ENCODE measurements around the gene CCDC57. TPM values are rescaled to one million over a fixed set of nuclear protein-coding genes. Genes with fewer than 3 reads are reported as not detected.
A peak's percentile ranks its signal among the peaks of the same experiment; 100 is the strongest.
"Not testable (repeated sequence)": the region's sequence is repeated elsewhere in the genome, so short reads cannot be mapped to it uniquely, and the experiment has no call there.

The CCDC57 gene, protein sequence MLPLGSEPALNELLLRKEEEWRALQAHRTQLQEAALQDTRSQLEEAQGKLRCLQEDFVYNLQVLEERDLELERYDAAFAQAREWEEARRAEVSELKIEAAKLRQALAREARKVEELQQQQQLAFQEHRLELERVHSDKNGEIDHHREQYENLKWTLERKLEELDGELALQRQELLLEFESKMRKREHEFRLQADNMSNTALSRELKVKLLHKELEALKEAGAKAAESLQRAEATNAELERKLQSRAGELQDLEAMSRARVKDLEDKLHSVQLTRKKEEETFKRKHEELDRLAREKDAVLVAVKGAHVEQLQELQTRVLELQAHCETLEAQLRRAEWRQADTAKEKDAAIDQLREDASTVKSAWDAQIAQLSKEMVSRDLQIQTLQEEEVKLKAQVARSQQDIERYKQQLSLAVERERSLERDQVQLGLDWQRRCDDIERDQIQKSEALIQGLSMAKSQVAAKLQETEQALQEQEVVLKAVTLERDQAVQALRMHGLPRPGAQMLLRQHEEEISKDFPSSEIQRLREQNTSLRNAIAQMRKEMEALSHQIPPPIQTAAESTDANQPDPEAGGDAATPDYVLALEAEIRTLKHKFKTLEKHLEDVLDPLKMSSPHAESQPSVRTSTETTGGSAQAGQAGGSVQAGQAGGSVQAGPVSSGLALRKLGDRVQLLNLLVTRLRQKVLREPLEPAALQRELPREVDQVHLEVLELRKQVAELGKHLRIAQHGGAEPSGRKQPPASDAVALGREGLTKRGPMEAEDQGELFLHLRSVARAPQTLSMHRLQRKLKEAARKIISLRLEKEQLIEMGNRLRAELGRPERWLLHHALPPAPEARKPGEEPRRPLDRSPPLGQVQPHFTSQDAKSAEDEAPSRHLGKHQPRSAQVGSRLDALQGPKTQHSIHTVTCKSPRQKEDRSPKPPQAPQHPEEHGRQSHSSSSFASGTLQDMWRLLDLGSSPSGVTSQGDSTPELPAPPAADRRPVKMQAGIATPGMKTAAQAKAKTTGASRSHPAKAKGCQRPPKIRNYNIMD
- total RNA-seq = 10 to 100 TPM; 70.2 to 73.9 TPM

DNA sequence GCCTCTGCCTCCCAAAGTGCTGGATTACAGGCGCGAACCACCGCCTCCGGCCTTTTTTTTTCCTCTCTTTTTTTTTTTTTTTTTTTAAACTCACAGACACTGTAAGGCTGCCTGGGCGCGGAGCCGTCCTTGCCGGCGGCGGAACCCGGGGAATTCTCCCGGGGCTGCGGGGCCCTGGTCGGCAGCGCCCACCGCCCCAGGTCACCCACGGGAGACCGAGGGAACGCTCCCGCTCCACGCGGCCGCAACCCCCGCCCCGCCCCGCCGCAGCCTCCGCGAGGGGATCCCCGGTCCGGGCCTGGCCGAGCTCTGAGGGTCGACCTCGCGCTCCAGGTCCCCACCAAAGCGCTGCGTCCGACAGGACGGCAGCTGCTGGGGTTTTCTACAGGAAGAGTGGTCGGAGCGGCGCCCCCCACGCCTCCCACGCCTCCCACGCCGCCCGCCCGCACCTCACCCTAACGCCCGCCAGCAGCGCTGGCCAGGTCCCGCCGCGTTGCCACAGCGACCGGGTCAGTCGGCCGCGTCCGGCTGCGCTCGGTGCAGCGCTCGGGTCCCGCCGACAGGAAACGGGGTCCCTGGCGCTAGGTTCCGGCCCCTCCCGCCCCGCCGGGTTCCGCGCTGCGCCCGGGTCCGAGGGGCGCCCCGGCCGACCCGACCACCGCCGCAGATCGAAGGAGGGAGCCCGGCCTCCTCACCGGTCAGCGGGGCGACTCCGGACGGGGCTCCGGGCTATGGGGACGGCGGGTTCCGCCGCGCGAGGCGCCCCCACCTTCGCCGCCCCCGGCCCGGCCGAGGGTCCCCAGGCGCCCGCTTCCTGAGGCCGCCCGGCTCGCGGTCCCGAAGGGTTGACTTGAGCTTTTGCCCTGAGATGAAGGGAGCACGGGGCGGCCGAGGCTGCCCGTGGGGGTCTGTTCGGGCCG is at the start of gene CCDC57:
CCDC57 (minus strand) TSS at position 512 of the 920 bp plus-strand sequence. CDS start 10,898 bp downstream, outside the sequence.
- Mint-ChIP-seq H3K4me1 (peaks cover 52% of the 10 kb centered on the region), H3K27ac (peak within 1 kb of the TSS; percentile 80), H3K9me3 (ENCODE audit: low read depth) (no peaks in the 10 kb centered on the region), H3K4me3 (peak within 1 kb of the TSS; percentile 76), H3K36me3 (peaks cover 2% of the 10 kb centered on the region), H3K27me3 (no peaks in the 10 kb centered on the region)
- ATAC-seq (peak; percentile 82), DNase-seq (peak; percentile 86)
- CTCF ChIA-PET = interaction anchor here (0.7 to 2.4 kb wide), 4 partner anchors 15 to 253 kb away, joined by 3 to 6 read pairs (median 3); partner anchors contain the start of gene CD7

DNA sequence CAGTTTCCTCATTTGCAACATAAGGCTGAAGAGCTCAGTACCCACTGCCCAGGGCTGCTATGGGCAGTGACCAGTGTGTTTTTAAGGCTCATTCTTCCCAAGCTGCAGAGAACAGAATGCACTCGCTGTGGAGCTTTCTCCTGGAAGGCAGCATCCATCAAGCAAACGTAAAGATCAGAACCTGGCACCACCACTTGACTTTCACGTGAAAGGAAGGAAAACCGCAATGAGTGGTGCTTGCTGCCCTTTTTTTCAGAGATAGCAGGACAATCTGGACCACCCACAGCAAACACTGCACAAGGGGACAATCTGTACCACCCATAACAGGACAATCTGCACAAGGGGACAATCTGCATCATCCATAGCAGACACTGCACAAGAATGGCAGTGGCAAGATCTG is 49.7 kb upstream of the CCDC57 start:
- CTCF ChIA-PET = interaction anchor here (1.0 kb wide), 1 partner anchor 56 kb away, joined by 3 read pairs; no protein-coding TSS in a partner anchor

DNA sequence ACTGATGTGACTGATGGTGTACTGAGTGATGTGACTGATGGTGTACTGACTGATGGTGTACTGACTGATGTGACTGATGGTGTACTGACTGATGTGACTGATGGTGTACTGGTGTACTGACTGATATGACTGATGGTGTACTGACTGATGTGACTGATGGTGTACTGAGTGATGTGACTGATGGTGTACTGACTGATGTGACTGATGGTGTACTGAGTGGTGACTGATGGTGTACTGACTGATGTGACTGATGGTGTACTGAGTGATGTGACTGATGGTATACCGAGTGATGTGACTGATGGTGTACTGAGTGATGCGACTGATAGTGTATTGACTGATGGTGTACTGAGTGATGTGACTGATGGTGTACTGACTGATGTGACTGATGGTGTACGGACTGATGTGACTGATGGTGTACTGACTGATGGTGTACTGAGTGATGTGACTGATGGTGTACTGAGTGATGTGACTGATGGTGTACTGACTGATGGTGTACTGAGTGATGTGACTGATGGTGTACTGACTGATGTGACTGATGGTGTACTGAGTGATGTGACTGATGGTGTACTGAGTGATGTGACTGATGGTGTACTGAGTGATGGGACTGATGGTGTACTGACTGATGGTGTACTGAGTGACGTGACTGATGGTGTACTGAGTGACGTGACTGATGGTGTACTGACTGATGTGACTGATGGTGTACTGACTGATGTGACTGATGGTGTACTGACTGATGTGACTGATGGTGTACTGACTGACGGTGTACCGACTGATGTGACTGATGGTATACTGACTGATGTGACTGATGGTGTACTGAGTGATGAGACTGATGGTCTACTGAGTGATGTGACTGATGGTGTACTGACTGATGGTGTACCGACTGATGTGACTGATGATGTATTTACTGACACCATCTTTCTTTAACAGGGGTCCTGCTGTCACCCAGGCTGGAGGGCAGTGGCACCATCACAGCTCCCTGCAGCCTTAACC is 47.6 kb upstream of the CCDC57 start:
- ATAC-seq; H3K27me3 Mint-ChIP-seq; DNase-seq; H3K4me3 Mint-ChIP-seq; H3K27ac Mint-ChIP-seq; CTCF ChIA-PET; H3K9me3 Mint-ChIP-seq (ENCODE audit: low read depth): not testable (repeated sequence)
- H3K36me3 Mint-ChIP-seq = peaks cover 84% of the 10 kb centered on the region
- peaks cover 12% of the 10 kb centered on the region for H3K4me1 Mint-ChIP-seq

More for the DNA sequence above, 49.7 kb upstream of the CCDC57 start:
- no peak for DNase-seq
- no peak for ATAC-seq
- peaks cover 3% of the 10 kb centered on the region for H3K9me3 Mint-ChIP-seq (ENCODE audit: low read depth)
- H3K36me3 Mint-ChIP-seq = peaks cover 80% of the 10 kb centered on the region
- no peaks in the 10 kb centered on the region for H3K27me3 Mint-ChIP-seq
- H3K4me3 Mint-ChIP-seq = no peak overlapping the region
- H3K27ac Mint-ChIP-seq = no peak overlapping the region
- H3K4me1 Mint-ChIP-seq = peaks cover 20% of the 10 kb centered on the region

DNA sequence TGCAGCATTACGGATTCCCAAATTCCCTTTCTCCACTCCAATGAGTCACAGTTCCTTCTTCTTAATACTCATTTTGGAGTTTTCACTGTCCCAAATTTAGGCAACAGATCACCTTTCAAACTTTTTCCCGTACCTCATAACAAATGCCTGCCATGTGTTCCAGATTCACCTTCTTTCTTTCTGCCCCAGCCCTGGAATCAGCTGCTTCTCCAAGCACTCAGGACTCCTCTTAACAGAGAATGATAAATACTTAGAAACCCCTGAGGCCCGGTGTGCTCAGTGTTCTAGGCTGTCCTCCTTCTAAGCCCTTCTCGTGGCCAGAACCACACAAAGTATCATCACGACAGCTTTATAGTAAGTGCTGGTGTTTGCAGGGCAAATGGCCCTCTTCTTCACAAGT is 45.9 kb upstream of the CCDC57 start:
- peaks cover 3% of the 10 kb centered on the region for H3K9me3 Mint-ChIP-seq (ENCODE audit: low read depth)

DNA sequence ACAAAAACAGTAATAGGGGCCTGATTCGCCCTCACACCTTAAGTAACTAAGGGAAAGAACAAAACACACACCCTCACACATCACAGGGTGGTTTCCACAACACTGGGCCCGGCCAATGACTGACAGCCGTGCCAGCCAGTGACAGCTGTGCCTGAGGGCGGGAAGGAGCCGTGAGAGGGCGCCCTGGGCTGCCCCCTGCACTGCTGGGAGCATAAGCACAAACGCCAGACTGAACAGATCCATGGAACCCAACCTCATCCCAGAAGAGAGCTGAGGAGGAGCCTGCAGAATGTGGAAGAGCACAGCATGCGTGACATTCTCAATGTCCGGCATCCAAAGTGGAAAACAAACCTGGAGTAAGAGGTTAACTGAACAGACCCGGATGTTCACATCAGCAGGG is 44.8 kb upstream of the CCDC57 start:
- CTCF ChIA-PET = interaction anchor here (1.5 kb wide), 1 partner anchor 64 kb away, joined by 4 read pairs; no protein-coding TSS in a partner anchor
- peak; percentile 92 for ATAC-seq
- peaks cover 12% of the 10 kb centered on the region for H3K4me1 Mint-ChIP-seq
- peak; percentile 65 for DNase-seq
- H3K9me3 Mint-ChIP-seq (ENCODE audit: low read depth) = peaks cover 3% of the 10 kb centered on the region
- H3K4me3 Mint-ChIP-seq = no peak overlapping the region
- H3K36me3 Mint-ChIP-seq = peaks cover 79% of the 10 kb centered on the region
- H3K27me3 Mint-ChIP-seq = no peaks in the 10 kb centered on the region
- peak overlapping the region; percentile 37 for H3K27ac Mint-ChIP-seq

More for the DNA sequence above, 45.9 kb upstream of the CCDC57 start:
- ATAC-seq (no peak), DNase-seq (no peak)
- Mint-ChIP-seq H3K27ac (no peak overlapping the region), H3K27me3 (no peaks in the 10 kb centered on the region), H3K4me3 (no peak overlapping the region), H3K4me1 (peaks cover 12% of the 10 kb centered on the region), H3K36me3 (peaks cover 75% of the 10 kb centered on the region)
- CTCF ChIA-PET = no interaction called here

DNA sequence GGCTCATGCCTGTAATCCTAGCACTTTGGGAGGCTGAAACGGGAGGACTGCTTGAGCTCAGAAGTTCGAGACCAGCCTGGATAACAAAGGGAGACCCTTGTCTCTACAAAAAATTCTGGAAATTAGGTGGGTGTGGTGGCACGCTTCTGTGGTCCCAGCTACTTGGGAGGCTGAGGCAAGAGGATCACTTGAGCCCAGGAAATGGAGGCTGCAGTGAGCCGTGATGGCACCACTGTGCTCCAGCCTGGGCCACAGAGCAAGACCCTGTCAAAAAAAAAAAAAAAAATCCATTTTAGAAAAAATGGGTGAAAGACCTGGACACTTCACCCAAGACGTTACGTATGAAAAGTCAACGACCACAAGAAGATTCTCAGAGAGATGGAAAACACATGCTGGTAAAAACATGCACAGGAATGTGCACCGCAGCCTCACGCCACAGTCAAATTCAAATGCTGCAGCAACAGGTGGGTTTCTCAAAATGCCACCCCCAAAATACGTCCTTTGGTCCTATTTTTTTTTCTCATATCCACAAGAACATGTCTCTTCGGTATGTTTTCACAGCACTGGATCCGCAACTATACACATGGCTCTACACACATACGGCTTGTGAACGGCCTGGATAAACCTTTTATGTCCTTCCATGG is 43.7 kb upstream of the CCDC57 start:
- CTCF ChIA-PET = interaction anchor here (1.5 to 1.6 kb wide), 2 partner anchors 20 to 65 kb away, joined by 4 read pairs; no protein-coding TSS in a partner anchor
- Mint-ChIP-seq H3K4me3 (no peak overlapping the region), H3K4me1 (peaks cover 12% of the 10 kb centered on the region), H3K27ac (no peak overlapping the region), H3K9me3 (ENCODE audit: low read depth) (peaks cover 3% of the 10 kb centered on the region), H3K36me3 (peaks cover 79% of the 10 kb centered on the region), H3K27me3 (no peaks in the 10 kb centered on the region)
- DNase-seq (no peak), ATAC-seq (no peak)

DNA sequence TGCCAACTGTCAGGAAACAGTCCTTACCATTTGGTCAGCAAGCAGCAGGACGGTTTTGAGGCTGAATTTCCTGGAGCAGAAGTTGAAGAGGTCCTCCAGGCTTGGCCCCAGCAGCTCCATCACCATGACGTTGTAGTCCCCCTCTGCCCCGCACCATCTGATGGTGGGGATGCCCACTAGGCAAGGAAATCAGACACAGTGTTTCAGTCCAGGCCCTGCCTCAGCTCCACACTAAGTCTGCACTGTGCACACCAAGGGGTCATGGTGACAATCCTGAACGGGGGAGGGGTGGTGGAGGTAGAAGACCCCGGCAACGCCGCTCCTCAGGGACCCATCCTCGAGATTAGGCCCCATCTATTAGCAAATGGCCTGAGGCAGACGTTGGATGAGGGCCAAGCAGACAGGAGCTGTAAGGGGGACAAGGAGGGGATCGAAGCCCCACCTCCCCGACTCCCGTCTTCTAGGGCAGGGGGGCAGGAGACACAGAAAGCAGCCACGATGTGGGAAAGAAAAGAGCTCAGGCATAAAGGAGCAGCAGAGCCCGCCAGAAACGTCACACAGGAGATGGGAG is 42.8 kb upstream of the CCDC57 start:
- ATAC-seq (no peak), DNase-seq (no peak)
- Mint-ChIP-seq H3K36me3 (peaks cover 78% of the 10 kb centered on the region), H3K4me1 (peaks cover 12% of the 10 kb centered on the region), H3K9me3 (ENCODE audit: low read depth) (peaks cover under 1% of the 10 kb centered on the region), H3K4me3 (no peak overlapping the region), H3K27ac (no peak overlapping the region), H3K27me3 (no peaks in the 10 kb centered on the region)
- CTCF ChIA-PET = interaction anchor here (1.6 kb wide), 1 partner anchor 19 kb away, joined by 4 read pairs; no protein-coding TSS in a partner anchor

DNA sequence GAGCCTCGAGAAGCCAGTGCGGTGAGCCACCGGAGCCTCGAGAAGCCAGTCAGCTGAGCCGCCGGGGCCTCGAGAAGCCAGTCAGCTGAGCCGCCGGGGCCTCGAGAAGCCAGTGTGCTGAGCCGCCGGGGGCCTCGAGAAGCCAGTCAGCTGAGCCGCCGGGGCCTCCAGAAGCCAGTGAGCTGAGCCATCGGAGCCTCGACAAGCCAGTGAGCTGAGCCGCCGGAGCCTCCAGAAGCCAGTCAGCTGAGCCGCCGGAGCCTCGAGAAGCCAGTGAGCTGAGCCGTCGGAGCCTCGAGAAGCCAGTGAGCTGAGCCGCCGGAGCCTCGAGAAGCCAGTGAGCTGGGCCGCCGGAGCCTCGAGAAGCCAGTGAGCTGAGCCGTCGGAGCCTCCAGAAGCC is 42.1 kb upstream of the CCDC57 start:
- H3K27me3 Mint-ChIP-seq; DNase-seq; H3K9me3 Mint-ChIP-seq (ENCODE audit: low read depth); ATAC-seq; H3K27ac Mint-ChIP-seq; H3K4me3 Mint-ChIP-seq: not testable (repeated sequence)
- peaks cover 12% of the 10 kb centered on the region for H3K4me1 Mint-ChIP-seq
- H3K36me3 Mint-ChIP-seq = peaks cover 72% of the 10 kb centered on the region
- CTCF ChIA-PET = interaction anchor here (0.8 kb wide), 1 partner anchor 49 kb away, joined by 3 read pairs; no protein-coding TSS in a partner anchor

DNA sequence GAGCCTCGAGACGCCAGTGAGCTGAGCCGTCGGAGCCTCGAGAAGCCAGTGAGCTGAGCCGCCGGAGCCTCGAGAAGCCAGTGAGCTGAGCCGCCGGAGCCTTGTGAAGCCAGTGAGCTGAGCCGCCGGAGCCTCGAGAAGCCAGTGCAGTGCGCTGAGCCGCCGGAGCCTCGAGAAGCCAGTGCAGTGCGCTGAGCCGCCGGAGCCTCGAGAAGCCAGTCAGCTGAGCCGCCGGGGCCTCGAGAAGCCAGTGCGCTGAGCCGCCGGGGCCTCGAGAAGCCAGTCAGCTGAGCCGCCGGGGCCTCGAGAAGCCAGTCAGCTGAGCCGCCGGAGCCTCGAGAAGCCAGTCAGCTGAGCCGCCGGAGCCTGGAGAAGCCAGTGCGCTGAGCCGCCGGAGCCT is 41.5 kb upstream of the CCDC57 start:
- not testable (repeated sequence) for H3K4me3 Mint-ChIP-seq; ATAC-seq; H3K9me3 Mint-ChIP-seq (ENCODE audit: low read depth); H3K27ac Mint-ChIP-seq; H3K4me1 Mint-ChIP-seq; H3K27me3 Mint-ChIP-seq; DNase-seq
- CTCF ChIA-PET = interaction anchor here (0.8 kb wide), 1 partner anchor 48 kb away, joined by 3 read pairs; no protein-coding TSS in a partner anchor
- H3K36me3 Mint-ChIP-seq = peaks cover 68% of the 10 kb centered on the region

DNA sequence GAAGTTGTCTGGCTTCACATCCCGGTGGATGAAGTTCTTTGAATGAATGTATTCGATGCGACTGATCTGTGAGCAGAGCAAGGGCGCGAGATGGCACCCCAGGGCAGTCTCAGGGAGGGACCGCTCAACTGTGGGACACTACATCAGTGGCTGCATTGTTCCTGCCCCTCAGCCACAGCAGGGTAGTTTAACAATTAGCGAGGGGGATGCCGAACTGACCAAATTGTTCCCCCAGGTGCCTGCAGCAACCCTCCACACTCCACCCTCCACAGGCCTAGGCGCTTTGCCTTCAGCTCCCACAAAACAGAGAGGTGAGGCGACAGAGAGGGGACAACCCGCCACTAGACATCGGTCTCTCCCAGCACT is 40.5 kb upstream of the CCDC57 start:
- no peak for DNase-seq
- Mint-ChIP-seq H3K9me3 (ENCODE audit: low read depth) (no peaks in the 10 kb centered on the region), H3K36me3 (peaks cover 66% of the 10 kb centered on the region), H3K4me1 (peaks cover 7% of the 10 kb centered on the region), H3K27me3 (no peaks in the 10 kb centered on the region), H3K4me3 (no peak overlapping the region), H3K27ac (no peak overlapping the region)
- CTCF ChIA-PET = no interaction called here
- ATAC-seq = no peak

Measured in activated CD8-positive, alpha-beta memory T cell treated with anti-CD3 and anti-CD28 coated beads, Interleukin-2, amount 10 ng/mL, durations not matched to agents 7 days and 5 days (primary cell).